Endothelial cell of umbilical vein (primary cell): ENCODE data around the gene VAV3. TPM values are rescaled to one million over a fixed set of nuclear protein-coding genes. Genes with fewer than 3 reads are reported as not detected.

Experiments
- BruUV-seq: library from RNA; stranded (reverse); fragments of 400-500 nt; replicated peaks from 2 replicates; lab custom pipeline; 2021; lab: Mats Ljungman, UMichigan
- CTCF ChIA-PET: fragments of 300-600, 350-600 bp; sonication (Branson Sonifier 250); formaldehyde crosslinking; loops from one replicate; lab custom pipeline; 2021; ENCODE audit warnings: antibody characterized with exemption, inconsistent platforms; lab: Charles Lee
- POLR2A ChIA-PET: fragments of 300-600, 350-600 bp; sonication (Branson Sonifier 250); formaldehyde crosslinking; loops from one replicate; lab custom pipeline; 2021; ENCODE audit warnings: antibody characterized with exemption, inconsistent platforms; lab: Charles Lee
- DNase-seq: peaks from one replicate; pipeline ENCODE4 v3.0.0-alpha.2; 2011; ENCODE audit warnings: low read depth, low spot score
- FAIRE-seq: peaks from 2 replicates; lab custom pipeline; 2011; peaks lifted over from hg19 to GRCh38; lab: Jason Lieb, UNC
- H2AFZ ChIP-seq: 2 replicates; pipeline ENCODE4 v1.6.0; 2012; ENCODE audit warnings: low read depth, low read length, control low read depth, inconsistent platforms
- H3K27ac ChIP-seq: 2 replicates; pipeline ENCODE4 v1.5.1; 2011; ENCODE audit warnings: low read depth, mild to moderate bottlenecking, control low read depth, low read length, moderate library complexity; ENCODE audit not compliant: insufficient read depth
- H3K27me3 ChIP-seq, 2 experiments: 2 replicates each; pipeline versions ENCODE4 v1.6.0 to v1.6.1; 2011; ENCODE audit warnings: low read length in 2 of 2, mixed read lengths in 1 of 2; ENCODE audit not compliant: control insufficient read depth in 2 of 2, insufficient read depth in 2 of 2
- H3K36me3 ChIP-seq, 2 experiments: 2 replicates in 1 of 2; 3 replicates in 1 of 2; pipeline ENCODE4 v1.5.1; 2011; ENCODE audit warnings: low read length in 2 of 2, mild to moderate bottlenecking in 1 of 2, moderate library complexity in 1 of 2; ENCODE audit not compliant: control insufficient read depth in 2 of 2, insufficient read depth in 2 of 2; ENCODE audit errors: extremely low read depth in 1 of 2
- H3K4me1 ChIP-seq: 3 replicates; pipeline ENCODE4 v1.5.1; 2011; ENCODE audit warnings: mild to moderate bottlenecking, low read length; ENCODE audit not compliant: control insufficient read depth, insufficient read depth; ENCODE audit errors: extremely low read depth
- H3K4me2 ChIP-seq: 2 replicates; pipeline ENCODE4 v1.6.1; 2011; ENCODE audit warnings: low read length, control low read depth, mixed read lengths; ENCODE audit not compliant: insufficient read depth
- H3K4me3 ChIP-seq, 3 experiments: fragments of 200-600 bp in 1 of 3; sonication (generic), shearing (Covaris generic) in 1 of 3; replicated peaks in 1 of 3; 2 replicates each; pipeline ENCODE4 v1.5.1; 2011 to 2016; ENCODE audit warnings: control low read depth in 3 of 3, low read length in 3 of 3, mild to moderate bottlenecking in 2 of 3, inconsistent platforms in 1 of 3, low read depth in 1 of 3, moderate library complexity in 1 of 3; ENCODE audit not compliant: insufficient read depth in 1 of 3
- H3K79me2 ChIP-seq: 2 replicates; pipeline ENCODE4 v1.6.0; 2012; ENCODE audit warnings: low read length, inconsistent platforms; ENCODE audit not compliant: control insufficient read depth, insufficient read depth
- H3K9ac ChIP-seq: replicated peaks from 2 replicates; pipeline ENCODE3; 2011; ENCODE audit warnings: low read length, control low read depth; ENCODE audit not compliant: insufficient read depth; ENCODE audit errors: extremely low read depth
- H3K9me1 ChIP-seq: replicated peaks from 3 replicates; pipeline ENCODE4 v1.6.0; 2011; ENCODE audit warnings: mild to moderate bottlenecking, low read length; ENCODE audit not compliant: control insufficient read depth, insufficient read depth; ENCODE audit errors: extremely low read depth
- H3K9me3 ChIP-seq: replicated peaks from 2 replicates; pipeline ENCODE4 v1.5.1; 2012; ENCODE audit warnings: low read length, inconsistent platforms; ENCODE audit not compliant: control insufficient read depth, insufficient read depth
- H4K20me1 ChIP-seq: replicated peaks from 2 replicates; pipeline ENCODE3; 2011; ENCODE audit warnings: mild to moderate bottlenecking, low read length; ENCODE audit not compliant: control insufficient read depth, insufficient read depth; ENCODE audit errors: extremely low read depth
- FOS ChIP-seq: IDR thresholded peaks from 2 replicates; pipeline ENCODE4 v1.6.1; 2011; ENCODE audit warnings: mild to moderate bottlenecking, low read length, moderate library complexity, borderline replicate concordance; ENCODE audit not compliant: insufficient read depth
- GATA2 ChIP-seq: IDR thresholded peaks from 2 replicates; pipeline ENCODE4 v1.7.0; 2011; ENCODE audit warnings: low read depth, mild to moderate bottlenecking, moderate library complexity, mixed read lengths, low read length; ENCODE audit not compliant: insufficient read length, insufficient read depth
- JUN ChIP-seq: IDR thresholded peaks from 2 replicates; pipeline ENCODE4 v1.6.1; 2011; ENCODE audit warnings: borderline replicate concordance, low read depth; ENCODE audit not compliant: insufficient read length, insufficient read depth
- POLR2AphosphoS5 ChIP-seq: IDR thresholded peaks from 2 replicates; pipeline ENCODE4 v1.6.1; 2012; ENCODE audit warnings: low read depth, mild to moderate bottlenecking, control low read depth, low read length, moderate library complexity; ENCODE audit not compliant: insufficient read depth
- dilution Hi-C: fragments of 300-500 bp; cut with MboI; formaldehyde crosslinking; loops from one replicate; pipeline ENCODE4 v1.15.0; 2019; ENCODE audit warnings: low sequenced_read_pairs; ENCODE audit not compliant: extremely low pct_ligation_motif_present
- intact Hi-C: fragments of 100-400 bp; cut with micrococcal nuclease; formaldehyde crosslinking; loops from one replicate; pipeline ENCODE4 v1.10.0; 2022
- polyA plus RNA-seq, 4 experiments: library from polyadenylated mRNA; depleted of rRNA in 3 of 4; stranded (reverse) in 3 of 4; unstranded in 1 of 4; fragments of >200 nt; gene quantifications; 2 replicates each; pipeline versions ENCODE4 v1.2.1 to v1.2.3, GENCODE V29; 2011 to 2012; ENCODE audit warnings: missing spikeins in 1 of 4
- total RNA-seq: library from RNA; stranded (reverse); gene quantifications from 2 replicates; pipeline ENCODE4 v1.2.3, GENCODE V29; 2021
- TF ChIP-seq, protein P1 (sequence below), 2 donors: IDR thresholded peaks; 1 replicate in 1 of 2; 2 replicates in 1 of 2; pipeline ENCODE4 v1.5.1; 2011; ENCODE audit warnings: low read length in 2 of 2, mild to moderate bottlenecking in 2 of 2, moderate library complexity in 2 of 2, control low read depth in 1 of 2, inconsistent platforms in 1 of 2, low read depth in 1 of 2; ENCODE audit not compliant: insufficient read depth in 1 of 2; ENCODE audit errors: extremely low read depth in 1 of 2

The VAV3 gene
- total and polyA plus RNA-seq, 2 donors (not counting 3 experiments of a cell fraction or from before 2014, with no cell fraction given): 0.18 to 1.5 TPM

DNA sequence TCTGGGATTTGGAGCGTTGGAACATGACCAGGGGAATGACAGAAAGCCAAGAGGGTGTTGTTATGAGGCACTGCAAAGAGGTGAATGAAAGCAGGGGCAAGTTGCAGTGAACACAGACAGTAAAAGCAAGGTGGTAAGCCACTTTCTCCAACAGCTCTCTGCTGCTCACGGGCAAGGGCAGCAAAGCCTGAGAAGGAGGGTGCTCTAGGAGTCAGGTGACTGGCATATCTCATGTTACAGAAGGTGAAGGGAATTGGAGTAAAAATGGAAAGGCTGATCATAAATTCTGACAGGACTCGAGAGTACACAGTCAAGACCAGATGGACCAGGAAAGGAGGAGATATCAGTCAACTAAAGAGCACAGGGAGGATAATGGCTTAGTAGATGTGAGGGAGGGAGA, 14.5 kb downstream of the VAV3 start:
- no peak for FAIRE-seq
- dilution Hi-C loops: no loop called here
- no peak for DNase-seq

More for the DNA sequence above, 14.5 kb downstream of the VAV3 start:
- Histone ChIP-seq H3K9ac (no peak overlapping the region), H4K20me1 (no peaks in the 10 kb centered on the region), H3K79me2 (no peaks in the 10 kb centered on the region), H3K4me1 (peaks cover 13% of the 10 kb centered on the region), H3K36me3 (no peaks in the 10 kb centered on the region), H3K9me1 (no peaks in the 10 kb centered on the region), H3K27me3 (peaks cover 0 to 2% of the 10 kb centered on the region in 2 experiments), H3K9me3 (no peaks in the 10 kb centered on the region), H3K4me2 (no peak overlapping the region), H3K27ac (no peak overlapping the region), H3K4me3 (no peak overlapping the region), H2AFZ (no peak overlapping the region)
- intact Hi-C loops: no loop called here
- TF ChIP-seq, protein P1, sequence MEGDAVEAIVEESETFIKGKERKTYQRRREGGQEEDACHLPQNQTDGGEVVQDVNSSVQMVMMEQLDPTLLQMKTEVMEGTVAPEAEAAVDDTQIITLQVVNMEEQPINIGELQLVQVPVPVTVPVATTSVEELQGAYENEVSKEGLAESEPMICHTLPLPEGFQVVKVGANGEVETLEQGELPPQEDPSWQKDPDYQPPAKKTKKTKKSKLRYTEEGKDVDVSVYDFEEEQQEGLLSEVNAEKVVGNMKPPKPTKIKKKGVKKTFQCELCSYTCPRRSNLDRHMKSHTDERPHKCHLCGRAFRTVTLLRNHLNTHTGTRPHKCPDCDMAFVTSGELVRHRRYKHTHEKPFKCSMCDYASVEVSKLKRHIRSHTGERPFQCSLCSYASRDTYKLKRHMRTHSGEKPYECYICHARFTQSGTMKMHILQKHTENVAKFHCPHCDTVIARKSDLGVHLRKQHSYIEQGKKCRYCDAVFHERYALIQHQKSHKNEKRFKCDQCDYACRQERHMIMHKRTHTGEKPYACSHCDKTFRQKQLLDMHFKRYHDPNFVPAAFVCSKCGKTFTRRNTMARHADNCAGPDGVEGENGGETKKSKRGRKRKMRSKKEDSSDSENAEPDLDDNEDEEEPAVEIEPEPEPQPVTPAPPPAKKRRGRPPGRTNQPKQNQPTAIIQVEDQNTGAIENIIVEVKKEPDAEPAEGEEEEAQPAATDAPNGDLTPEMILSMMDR (IDR thresholded peaks at IDR 0.05; ENCODE audit: extremely low read depth in 1 of 2, insufficient read depth in 1 of 2, low read depth in 1 of 2, low read length in 2 of 2): no peak
- no peak for TF ChIP-seq GATA2
- no peak for TF ChIP-seq JUN
- no peak for TF ChIP-seq POLR2AphosphoS5
- TF ChIP-seq FOS: no peak
- ChIA-PET CTCF (no interaction called here), POLR2A (no interaction called here)
- no TSS peak for BruUV-seq
